HT1080 (cell line): ENCODE measurements around the gene C14orf132. TPM values are rescaled to one million over a fixed set of nuclear protein-coding genes. Genes with fewer than 3 reads are reported as not detected.

Source experiments
- DNase-seq: peaks from one replicate; pipeline ENCODE4 v3.0.0-alpha.2; 2015; ENCODE audit warnings: low read depth
- total RNA-seq: library from RNA; depleted of rRNA; stranded (reverse); fragments of >200 nt; shearing (Covaris generic); gene quantifications from 2 replicates; pipeline ENCODE4 v1.2.3, GENCODE V29; 2014

Gene C14orf132
- total RNA-seq, 1 experiment from 2014 or later, result 5.0 TPM

- no peak for DNase-seq
These were observed 78.8 kb downstream of the C14orf132 start for GRCh38 chr14:96117960-96118359.

- no peak for DNase-seq
These were observed 79.2 kb downstream of the C14orf132 start for GRCh38 chr14:96118391-96118790.

GRCh38 chr14:96119947-96120346, 80.8 kb downstream of the C14orf132 start:
- DNase-seq, result no peak

- no peak for DNase-seq
These were observed 81.2 kb downstream of the C14orf132 start for GRCh38 chr14:96120392-96120791.

- DNase-seq, result no peak
These were observed 81.8 kb downstream of the C14orf132 start for GRCh38 chr14:96120941-96121340.

GRCh38 chr14:96121660-96122395, 82.7 kb downstream of the C14orf132 start:
- DNase-seq, result peak; percentile 50

- no peak for DNase-seq
These were observed 83.3 kb downstream of the C14orf132 start for GRCh38 chr14:96122496-96122895.

- no peak for DNase-seq
These were observed 86.4 kb downstream of the C14orf132 start for GRCh38 chr14:96125536-96125935.

- no peak for DNase-seq
These were observed 87.2 kb downstream of the C14orf132 start for GRCh38 chr14:96126339-96126782.

GRCh38 chr14:96126783-96127271, 87.7 kb downstream of the C14orf132 start:
- no peak for DNase-seq

- no peak for DNase-seq
These were observed 90.1 kb downstream of the C14orf132 start for GRCh38 chr14:96129128-96129736.

- no peak for DNase-seq
These were observed 91.2 kb downstream of the C14orf132 start for GRCh38 chr14:96130391-96130790.

GRCh38 chr14:96130854-96131253, 91.7 kb downstream of the C14orf132 start:
- DNase-seq, result no peak

GRCh38 chr14:96131836-96132235, 92.7 kb downstream of the C14orf132 start:
- DNase-seq, result no peak

- DNase-seq, result no peak
These were observed 95.3 kb downstream of the C14orf132 start for GRCh38 chr14:96134508-96134907.

- DNase-seq, result no peak
These were observed 96.1 kb downstream of the C14orf132 start for GRCh38 chr14:96135285-96135684.

GRCh38 chr14:96136371-96137005, 97.3 kb downstream of the C14orf132 start:
- DNase-seq, result peak; percentile 85

- DNase-seq, result no peak
These were observed 99.1 kb downstream of the C14orf132 start for GRCh38 chr14:96138241-96138640.

- DNase-seq, result no peak
These were observed 100.0 kb downstream of the C14orf132 start for GRCh38 chr14:96139169-96139568.

GRCh38 chr14:96139879-96140278, 100.7 kb downstream of the C14orf132 start:
- DNase-seq, result no peak

GRCh38 chr14:96140952-96141351, 101.8 kb downstream of the C14orf132 start:
- no peak for DNase-seq
